NT2/D1 (cell line): ENCODE data around the gene ELFN2.
A peak's percentile ranks its signal among the peaks of the same experiment; 100 is the strongest.

Experiments used
- DNase-seq: peaks from one replicate; pipeline ENCODE4 v3.0.0-alpha.2; 2011; ENCODE audit warnings: low read depth, low spot score
- H3K27me3 ChIP-seq: 2 replicates; pipeline ENCODE4 v1.6.0; 2011; ENCODE audit warnings: mild to moderate bottlenecking; ENCODE audit not compliant: insufficient read length, insufficient read depth
- H3K36me3 ChIP-seq: 2 replicates; pipeline ENCODE4 v1.6.1; 2011; ENCODE audit warnings: mild to moderate bottlenecking, low read length, mixed read lengths; ENCODE audit not compliant: insufficient read depth, insufficient read length
- H3K4me1 ChIP-seq: 2 replicates; pipeline ENCODE4 v1.5.1; 2011; ENCODE audit not compliant: insufficient read depth, insufficient read length
- H3K4me3 ChIP-seq: 2 replicates; pipeline ENCODE4 v1.5.1; 2011; ENCODE audit warnings: low read depth; ENCODE audit not compliant: insufficient read length
- H3K9ac ChIP-seq: 2 replicates; pipeline ENCODE4 v1.6.0; 2011; ENCODE audit warnings: low read depth; ENCODE audit not compliant: insufficient read length
- H3K9me3 ChIP-seq: 2 replicates; pipeline ENCODE4 v1.5.1; 2011; ENCODE audit warnings: mild to moderate bottlenecking, low read length; ENCODE audit not compliant: insufficient read depth
- SUZ12 ChIP-seq: IDR thresholded peaks from 2 replicates; pipeline ENCODE4 v1.6.1; 2011; ENCODE audit not compliant: insufficient read length, insufficient read depth; ENCODE audit errors: extremely low read depth
- YY1 ChIP-seq: IDR thresholded peaks from 2 replicates; pipeline ENCODE4 v1.6.1; 2011; ENCODE audit not compliant: insufficient read length, insufficient read depth
- ZNF274 ChIP-seq: IDR thresholded peaks from 2 replicates; pipeline ENCODE4 v1.6.1; 2011; ENCODE audit warnings: mild to moderate bottlenecking, low read depth, low read length

Gene ELFN2

GRCh38 chr22:37440875-37441274 lies 13.6 kb upstream of the ELFN2 start:
- TF ChIP-seq YY1 (no peak), SUZ12 (no peak), ZNF274 (no peak)
- no peak overlapping the region for H3K9ac ChIP-seq
- no peaks in the 10 kb centered on the region for H3K27me3 ChIP-seq
- peaks cover 10% of the 10 kb centered on the region; the same call in 1 of the 2 replicates for H3K9me3 ChIP-seq
- no peaks in the 10 kb centered on the region for H3K4me1 ChIP-seq
- DNase-seq = no peak
- no peak overlapping the region for H3K4me3 ChIP-seq
- no peaks in the 10 kb centered on the region for H3K36me3 ChIP-seq

DNA sequence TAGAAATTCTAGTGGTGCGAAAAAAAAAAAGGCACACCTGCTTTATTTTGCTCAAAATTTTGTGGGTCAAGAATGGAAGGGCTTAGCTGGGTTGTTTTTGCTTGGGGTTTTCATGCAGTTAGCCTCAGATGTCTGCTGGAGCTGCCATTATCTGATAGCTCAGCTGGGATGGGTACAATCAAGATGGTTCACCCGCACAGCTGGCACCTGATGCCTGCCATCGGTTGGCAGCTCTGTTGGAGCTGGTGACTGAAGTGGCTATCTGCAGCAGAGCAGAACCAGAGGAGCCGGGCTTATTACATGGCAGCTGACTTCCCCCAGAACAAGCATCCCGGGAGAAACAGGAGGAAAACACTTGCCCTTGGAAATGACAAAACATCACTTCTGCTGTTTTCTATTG lies 12.1 kb upstream of the ELFN2 start:
- DNase-seq = no peak
- TF ChIP-seq ZNF274 (no peak), YY1 (no peak), SUZ12 (no peak)
- H3K4me3 ChIP-seq = no peak overlapping the region

DNA sequence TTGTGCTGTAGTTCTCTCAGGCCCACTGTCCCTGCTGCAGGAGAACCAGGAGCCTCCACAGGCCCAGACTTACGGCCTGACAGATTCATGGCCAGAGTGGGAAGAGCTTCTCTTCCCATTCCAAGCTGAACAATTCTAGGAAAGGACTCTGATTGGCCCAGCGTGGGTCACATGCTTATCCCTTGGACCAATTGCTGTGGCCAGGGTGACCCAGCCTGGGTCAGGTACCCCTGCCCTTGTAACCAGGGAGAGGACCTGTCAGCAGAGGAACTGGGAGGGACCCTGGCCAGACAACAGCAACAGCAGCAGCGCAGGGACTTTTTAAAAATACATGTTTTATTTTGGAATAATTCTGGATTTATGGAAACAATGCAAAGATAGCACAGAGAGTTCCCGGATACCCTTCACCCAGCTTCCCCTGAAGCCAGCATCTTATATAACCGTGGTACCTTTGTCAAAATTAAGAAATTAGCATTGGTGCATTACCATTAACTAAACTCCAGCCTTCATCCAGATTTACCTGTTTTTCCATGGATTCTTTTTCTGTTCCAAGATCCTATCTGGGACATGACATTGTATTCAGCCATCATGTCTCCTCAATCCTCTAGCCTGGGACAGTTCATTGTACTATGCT lies 8.8 kb upstream of the ELFN2 start:
- Histone ChIP-seq H3K4me1 (peaks cover 15% of the 10 kb centered on the region), H3K36me3 (no peaks in the 10 kb centered on the region), H3K9ac (no peak overlapping the region), H3K4me3 (no peak overlapping the region), H3K27me3 (no peaks in the 10 kb centered on the region), H3K9me3 (peaks cover 9% of the 10 kb centered on the region; the same call in 1 of the 2 replicates)
- TF ChIP-seq SUZ12 = no peak
- TF ChIP-seq ZNF274 = no peak
- TF ChIP-seq YY1 = no peak
- DNase-seq = no peak

More for the DNA sequence above, 12.1 kb upstream of the ELFN2 start:
- H3K27me3 ChIP-seq = no peaks in the 10 kb centered on the region
- H3K36me3 ChIP-seq = no peaks in the 10 kb centered on the region
- H3K9ac ChIP-seq = no peak overlapping the region
- H3K4me1 ChIP-seq = peaks cover 2% of the 10 kb centered on the region
- peaks cover 10% of the 10 kb centered on the region; the same call in 1 of the 2 replicates for H3K9me3 ChIP-seq

DNA sequence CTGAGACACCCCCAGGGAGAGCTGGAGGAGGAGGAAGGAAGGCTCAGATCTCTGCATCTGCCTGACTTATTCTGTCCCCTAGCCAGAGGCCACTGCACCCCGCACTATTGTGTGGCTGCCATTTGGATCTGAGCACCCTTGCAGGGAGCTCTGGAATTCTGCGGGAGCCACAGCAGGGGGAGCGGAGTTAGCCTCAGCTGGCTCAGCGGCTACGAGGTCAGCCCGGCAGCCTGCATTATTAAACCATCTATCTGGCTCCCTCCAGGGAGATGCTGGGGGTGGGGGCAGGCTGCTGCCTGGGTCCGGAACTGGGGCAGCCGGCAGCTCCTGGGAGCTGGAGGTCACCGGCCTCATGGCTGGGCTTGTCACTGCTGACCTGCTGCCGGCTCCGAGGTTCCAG lies 6.5 kb upstream of the ELFN2 start:
- no peak overlapping the region for H3K4me3 ChIP-seq
- no peak for TF ChIP-seq ZNF274
- no peak for TF ChIP-seq YY1
- no peak for TF ChIP-seq SUZ12
- H3K9me3 ChIP-seq = no peaks in the 10 kb centered on the region
- H3K4me1 ChIP-seq = peaks cover 15% of the 10 kb centered on the region
- H3K27me3 ChIP-seq = peaks cover 2% of the 10 kb centered on the region
- no peak for DNase-seq
- H3K9ac ChIP-seq = peak overlapping the region; percentile 56
- H3K36me3 ChIP-seq = no peaks in the 10 kb centered on the region

GRCh38 chr22:37432708-37433054 lies 5.4 kb upstream of the ELFN2 start:
- no peaks in the 10 kb centered on the region for H3K36me3 ChIP-seq

DNA sequence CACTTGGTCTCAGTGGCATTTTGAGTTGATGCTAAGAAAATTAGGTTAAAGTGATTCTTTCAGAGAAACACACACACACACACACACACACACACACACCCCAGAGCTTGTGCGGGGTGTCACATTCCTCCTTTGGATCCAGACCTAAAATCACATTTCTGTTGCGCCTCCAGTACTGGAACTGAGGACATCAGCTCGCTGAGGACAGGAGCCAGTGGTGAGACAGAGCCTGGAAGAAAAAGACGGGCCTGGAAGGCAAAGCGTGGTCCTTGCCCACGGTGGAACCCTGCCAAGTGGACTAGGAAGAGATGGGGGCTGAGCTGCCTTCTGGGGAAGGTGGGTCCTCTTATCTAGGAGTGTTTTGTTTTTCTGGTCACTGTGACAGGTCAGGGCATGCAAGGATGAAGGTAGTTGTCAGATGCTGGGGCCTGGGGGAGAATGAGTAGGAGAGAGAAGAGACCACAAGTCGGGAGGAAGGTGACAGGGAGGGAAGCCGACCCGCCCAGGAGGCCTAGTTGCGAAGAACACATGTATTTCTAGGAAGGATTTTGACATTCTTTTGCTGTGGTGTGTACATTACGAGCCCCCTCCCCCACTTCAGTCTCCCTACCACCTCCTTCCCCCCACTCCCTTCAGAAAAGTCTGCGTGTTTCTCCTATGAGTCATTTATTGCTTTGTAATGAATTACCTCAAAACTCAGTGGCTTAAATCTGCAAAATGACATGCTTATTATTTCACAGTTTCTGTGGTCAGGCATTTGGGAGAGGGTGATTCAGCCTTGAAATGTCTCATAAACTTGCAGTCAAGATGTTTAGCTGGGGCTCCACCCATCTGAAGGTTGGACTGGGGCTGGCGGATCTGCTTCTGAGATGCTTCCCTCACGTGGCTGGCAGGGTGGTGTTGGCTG lies 4.8 kb upstream of the ELFN2 start:
- Histone ChIP-seq H3K9ac (peak overlapping the region; percentile 9), H3K4me1 (peaks cover 15% of the 10 kb centered on the region)
- no peak for DNase-seq

More at GRCh38 chr22:37432708-37433054, 5.4 kb upstream of the ELFN2 start:
- Histone ChIP-seq H3K4me3 (no peak overlapping the region), H3K9ac (no peak overlapping the region), H3K9me3 (no peaks in the 10 kb centered on the region), H3K27me3 (peaks cover 13% of the 10 kb centered on the region), H3K4me1 (peaks cover 15% of the 10 kb centered on the region)
- TF ChIP-seq ZNF274 = no peak
- TF ChIP-seq SUZ12 = no peak
- TF ChIP-seq YY1 = no peak
- DNase-seq = no peak

GRCh38 chr22:37431366-37431765 lies 4.1 kb upstream of the ELFN2 start:
- Histone ChIP-seq H3K4me1 (peaks cover 17% of the 10 kb centered on the region), H3K9ac (no peak overlapping the region)

More for the DNA sequence above, 4.8 kb upstream of the ELFN2 start:
- Histone ChIP-seq H3K27me3 (peaks cover 19% of the 10 kb centered on the region), H3K36me3 (no peaks in the 10 kb centered on the region), H3K9me3 (no peaks in the 10 kb centered on the region), H3K4me3 (no peak overlapping the region)
- no peak for TF ChIP-seq YY1
- no peak for TF ChIP-seq SUZ12
- TF ChIP-seq ZNF274 = no peak

More at GRCh38 chr22:37431366-37431765, 4.1 kb upstream of the ELFN2 start:
- Histone ChIP-seq H3K4me3 (no peak overlapping the region), H3K27me3 (peaks cover 26% of the 10 kb centered on the region), H3K9me3 (no peaks in the 10 kb centered on the region), H3K36me3 (no peaks in the 10 kb centered on the region)
- no peak for TF ChIP-seq SUZ12
- TF ChIP-seq YY1 = no peak
- TF ChIP-seq ZNF274 = no peak
- DNase-seq = no peak
